Activated naive CD4-positive, alpha-beta T cell treated with anti-CD3 and anti-CD28 coated beads, Interleukin-2, amount 10 ng/mL, durations not matched to agents 7 days and 5 days (primary cell): Measurements from ENCODE around the gene TSPYL2.

ENCODE experiments used
- CTCF ChIA-PET: fragments of 350-600 bp; sonication (Branson Sonifier 250); formaldehyde crosslinking; loops from one replicate; lab custom pipeline; 2021; ENCODE audit warnings: antibody characterized with exemption; lab: Charles Lee
- DNase-seq: peaks from one replicate; pipeline ENCODE4 v3.0.0-alpha.2; 2020
- H3K27ac Mint-ChIP-seq: one replicate; pipeline ENCODE4 v1.8.0; 2021; ENCODE audit warnings: mild to moderate bottlenecking, moderate library complexity, mixed read lengths
- H3K27me3 Mint-ChIP-seq: one replicate; pipeline ENCODE4 v1.8.0; 2021; ENCODE audit warnings: mild to moderate bottlenecking, mixed read lengths
- H3K36me3 Mint-ChIP-seq: one replicate; pipeline ENCODE4 v1.8.0; 2021; ENCODE audit warnings: mixed read lengths
- H3K4me1 Mint-ChIP-seq: one replicate; pipeline ENCODE4 v1.8.0; 2021; ENCODE audit warnings: mixed read lengths
- H3K4me3 Mint-ChIP-seq: one replicate; pipeline ENCODE4 v1.8.0; 2021; ENCODE audit warnings: mild to moderate bottlenecking, moderate library complexity, mixed read lengths
- H3K9me3 Mint-ChIP-seq: one replicate; pipeline ENCODE4 v1.8.0; 2021; ENCODE audit warnings: mixed read lengths

The TSPYL2 gene

DNA sequence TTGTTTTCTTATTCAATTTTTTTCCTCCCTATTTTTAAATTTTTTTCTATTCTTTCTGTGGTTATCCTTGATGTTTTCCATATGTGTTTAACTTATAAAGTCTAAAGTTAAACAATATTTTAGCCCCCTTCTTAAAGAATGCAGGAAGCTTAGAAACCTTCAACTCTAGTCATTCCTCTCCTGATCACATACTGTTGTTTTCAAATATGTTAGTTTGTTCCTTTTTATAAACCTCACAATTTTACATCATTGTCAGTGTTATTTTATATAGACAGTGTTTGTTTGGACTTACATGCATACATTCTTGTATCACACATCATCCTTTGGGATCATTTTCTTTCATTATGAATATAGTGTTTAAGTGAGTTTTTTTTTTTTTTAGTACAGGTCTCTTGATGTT lies 43.3 kb downstream of the TSPYL2 start:
- Mint-ChIP-seq H3K4me1 (peaks cover 6% of the 10 kb centered on the region), H3K4me3 (no peak overlapping the region), H3K27me3 (no peaks in the 10 kb centered on the region), H3K36me3 (peaks cover 5% of the 10 kb centered on the region), H3K9me3 (no peaks in the 10 kb centered on the region), H3K27ac (no peak overlapping the region)
- no peak for DNase-seq
- CTCF ChIA-PET: no interaction called here

- no peak for DNase-seq
- CTCF ChIA-PET: no interaction called here
- Mint-ChIP-seq H3K9me3 (no peaks in the 10 kb centered on the region), H3K4me3 (no peak overlapping the region), H3K27ac (no peak overlapping the region), H3K36me3 (peaks cover 9% of the 10 kb centered on the region), H3K27me3 (no peaks in the 10 kb centered on the region), H3K4me1 (peaks cover 6% of the 10 kb centered on the region)
These were observed 44.2 kb downstream of the TSPYL2 start for GRCh38 chrX:53126377-53126776.

- DNase-seq: no peak
- Mint-ChIP-seq H3K36me3 (peaks cover 16% of the 10 kb centered on the region), H3K27ac (no peak overlapping the region), H3K9me3 (no peaks in the 10 kb centered on the region), H3K4me1 (peaks cover 6% of the 10 kb centered on the region), H3K4me3 (no peak overlapping the region), H3K27me3 (no peaks in the 10 kb centered on the region)
- CTCF ChIA-PET: no interaction called here
These were observed 46.1 kb downstream of the TSPYL2 start for GRCh38 chrX:53128097-53128749.

DNA sequence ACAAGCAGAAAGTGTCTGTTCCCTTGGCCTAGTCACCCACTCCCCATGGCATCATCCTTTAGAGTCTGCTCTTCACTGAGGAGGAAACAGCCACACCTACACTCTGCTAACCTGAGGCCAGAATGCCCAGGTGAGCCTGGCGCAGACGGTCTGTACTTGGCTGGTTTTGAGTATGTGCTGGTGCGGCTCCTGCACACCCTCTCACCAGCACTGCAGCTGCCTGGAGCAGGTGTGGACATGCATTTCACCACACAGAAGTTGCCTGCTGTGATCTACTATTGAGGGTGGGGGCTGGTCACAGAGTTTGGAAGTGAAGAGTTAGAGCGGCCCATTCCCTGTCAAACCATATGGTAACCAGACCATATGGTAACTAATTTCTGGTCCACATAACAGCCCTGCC lies 51.2 kb downstream of the TSPYL2 start:
- DNase-seq: no peak
- CTCF ChIA-PET: no interaction called here
- Mint-ChIP-seq H3K4me1 (no peaks in the 10 kb centered on the region), H3K9me3 (no peaks in the 10 kb centered on the region), H3K36me3 (peaks cover 11% of the 10 kb centered on the region), H3K27me3 (no peaks in the 10 kb centered on the region), H3K4me3 (no peak overlapping the region), H3K27ac (no peak overlapping the region)

- CTCF ChIA-PET: no interaction called here
- Mint-ChIP-seq H3K4me3 (no peak overlapping the region), H3K27ac (no peak overlapping the region), H3K4me1 (no peaks in the 10 kb centered on the region), H3K9me3 (no peaks in the 10 kb centered on the region), H3K36me3 (peaks cover 11% of the 10 kb centered on the region), H3K27me3 (no peaks in the 10 kb centered on the region)
- no peak for DNase-seq
These were observed 53.4 kb downstream of the TSPYL2 start for GRCh38 chrX:53135581-53135980.
